Epithelial cell of proximal tubule (primary cell): ENCODE data around the gene MOG. TPM values are rescaled to one million over a fixed set of nuclear protein-coding genes. Genes with fewer than 3 reads are reported as not detected.

Experiments
- DNase-seq: peaks from one replicate; pipeline ENCODE4 v3.0.0-alpha.2; 2011; ENCODE audit warnings: low read depth
- H3K4me3 ChIP-seq: 2 replicates; pipeline ENCODE4 v1.5.1; 2011; ENCODE audit warnings: low read depth, mild to moderate bottlenecking, low read length
- total RNA-seq: library from RNA; depleted of rRNA; stranded (reverse); fragments of >200 nt; gene quantifications from 2 replicates; pipeline ENCODE4 v1.2.3, GENCODE V29; 2015
- TF ChIP-seq, protein P1 (sequence below): conservative IDR thresholded peaks from 2 replicates; pipeline ENCODE4 v1.5.1; 2012; ENCODE audit warnings: low read depth, mild to moderate bottlenecking, low read length

The MOG gene
- total RNA-seq, 1 donor from 2014 or later, result not detected

DNA sequence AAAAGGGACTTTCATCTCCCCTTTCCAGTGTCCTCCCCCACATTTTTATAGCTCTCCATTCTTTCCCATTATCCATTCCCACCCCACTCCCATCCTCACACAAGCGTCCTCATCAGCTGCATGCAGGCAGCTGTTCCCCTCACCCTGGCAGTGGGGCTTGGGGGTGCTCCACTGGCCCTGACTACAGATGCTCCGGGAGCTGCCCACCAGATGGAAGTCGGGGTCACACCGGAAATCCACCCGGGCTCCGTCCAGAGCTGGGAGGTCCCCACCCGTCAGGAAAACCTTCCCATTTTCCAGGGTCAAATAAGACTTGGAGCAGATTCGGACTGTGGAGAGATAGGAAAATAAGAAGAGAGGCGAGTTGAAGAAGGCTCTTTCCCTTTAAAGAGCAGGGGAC lies 26.6 kb upstream of the MOG start:
- H3K4me3 ChIP-seq, result no peak overlapping the region
- no peak for DNase-seq
- TF ChIP-seq, protein P1, sequence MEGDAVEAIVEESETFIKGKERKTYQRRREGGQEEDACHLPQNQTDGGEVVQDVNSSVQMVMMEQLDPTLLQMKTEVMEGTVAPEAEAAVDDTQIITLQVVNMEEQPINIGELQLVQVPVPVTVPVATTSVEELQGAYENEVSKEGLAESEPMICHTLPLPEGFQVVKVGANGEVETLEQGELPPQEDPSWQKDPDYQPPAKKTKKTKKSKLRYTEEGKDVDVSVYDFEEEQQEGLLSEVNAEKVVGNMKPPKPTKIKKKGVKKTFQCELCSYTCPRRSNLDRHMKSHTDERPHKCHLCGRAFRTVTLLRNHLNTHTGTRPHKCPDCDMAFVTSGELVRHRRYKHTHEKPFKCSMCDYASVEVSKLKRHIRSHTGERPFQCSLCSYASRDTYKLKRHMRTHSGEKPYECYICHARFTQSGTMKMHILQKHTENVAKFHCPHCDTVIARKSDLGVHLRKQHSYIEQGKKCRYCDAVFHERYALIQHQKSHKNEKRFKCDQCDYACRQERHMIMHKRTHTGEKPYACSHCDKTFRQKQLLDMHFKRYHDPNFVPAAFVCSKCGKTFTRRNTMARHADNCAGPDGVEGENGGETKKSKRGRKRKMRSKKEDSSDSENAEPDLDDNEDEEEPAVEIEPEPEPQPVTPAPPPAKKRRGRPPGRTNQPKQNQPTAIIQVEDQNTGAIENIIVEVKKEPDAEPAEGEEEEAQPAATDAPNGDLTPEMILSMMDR, result no peak

GRCh38 chr6:29631209-29631810 lies 25.6 kb upstream of the MOG start:
- TF ChIP-seq, protein P1, result no peak
- DNase-seq, result no peak
- H3K4me3 ChIP-seq, result no peak overlapping the region

DNA sequence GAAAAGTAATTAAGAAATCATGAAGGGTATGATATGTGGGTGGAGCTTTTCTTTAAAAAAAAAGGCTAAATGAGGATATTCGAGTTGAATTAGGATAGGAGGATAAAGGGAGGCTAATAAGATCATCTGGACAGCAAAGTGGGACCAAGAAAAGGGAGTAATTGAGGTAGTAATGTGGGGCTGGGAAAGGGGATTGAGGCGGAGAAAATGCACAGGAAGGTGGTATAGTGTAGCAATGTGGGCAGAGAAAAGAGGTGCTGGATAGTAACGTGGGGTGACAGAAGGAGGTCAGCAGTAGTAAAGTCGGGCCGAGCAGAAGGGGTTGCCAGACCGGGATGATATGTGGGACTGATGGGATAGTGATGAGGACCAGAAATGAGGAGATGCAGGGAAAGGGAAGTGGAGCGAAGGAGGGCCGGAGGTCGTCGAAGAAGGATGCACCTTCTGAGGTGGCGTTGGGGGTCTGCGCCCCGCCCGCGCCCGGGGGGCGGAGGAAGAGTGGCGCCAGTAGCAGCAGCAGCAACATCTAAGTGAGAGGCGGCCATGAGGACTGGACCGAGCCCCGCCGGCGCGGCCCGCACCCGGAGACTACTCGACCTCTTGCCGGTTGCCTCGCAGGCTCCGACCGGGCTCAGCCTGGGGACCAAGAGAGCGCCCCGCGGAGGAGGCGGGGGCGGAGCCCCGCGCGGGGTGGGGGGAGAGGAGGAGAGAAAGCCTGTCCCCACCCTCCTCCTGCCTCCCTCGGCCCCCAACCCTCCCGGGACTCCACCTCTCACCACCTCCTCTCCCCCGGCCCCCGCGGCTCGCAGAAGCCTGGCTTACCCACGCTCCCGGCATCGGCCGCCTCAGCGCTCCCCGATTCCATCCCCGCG lies 24.8 kb upstream of the MOG start:
- H3K4me3 ChIP-seq, result peak overlapping the region; percentile 75
- DNase-seq, result no peak
- TF ChIP-seq, protein P1, result no peak

DNA sequence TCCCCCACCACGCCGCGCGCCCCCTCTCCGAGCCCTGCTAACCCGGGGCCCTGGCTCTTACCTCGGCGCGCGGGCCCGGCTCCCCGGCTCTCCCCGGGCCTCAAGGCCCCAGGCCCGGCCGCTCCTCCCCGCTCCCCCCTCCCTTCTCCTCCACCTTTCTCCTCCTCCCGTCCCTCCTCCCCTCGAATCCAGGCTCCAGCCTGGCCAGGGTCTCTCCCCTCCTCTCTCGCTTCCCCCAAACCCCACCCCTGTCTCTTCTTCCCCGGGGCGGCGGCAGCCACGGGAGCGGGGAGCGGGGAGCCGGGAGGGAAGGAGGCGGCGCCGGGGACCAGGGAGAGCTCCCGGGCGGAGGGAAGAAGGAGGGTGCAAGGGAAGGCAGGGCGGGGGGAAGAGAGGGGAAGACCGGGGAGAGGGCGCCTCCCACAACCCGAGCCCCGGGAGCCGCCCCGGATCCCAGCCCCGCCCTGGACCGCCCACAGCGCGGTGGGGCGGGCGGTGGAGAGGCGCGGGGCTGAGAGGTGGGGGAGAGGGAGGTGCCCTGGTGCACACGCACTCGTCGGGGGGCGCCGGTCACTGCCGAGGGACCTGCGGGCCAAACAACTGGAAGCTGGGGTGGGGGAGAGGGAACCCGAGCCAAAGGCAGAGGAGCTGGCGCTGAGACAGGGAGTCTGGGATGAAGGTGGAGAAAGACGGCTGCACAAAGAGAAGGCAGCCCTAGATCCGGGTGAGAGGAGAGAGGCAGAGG lies 23.9 kb upstream of the MOG start, which contains the start of gene GABBR1:
Gene GABBR1, minus strand, starts transcription at position 395 of the 745 bp plus-strand sequence. CDS start 798 bp downstream, outside the sequence.
- DNase-seq, result no peak
- H3K4me3 ChIP-seq, result peak within 1 kb of the TSS; percentile 75
- TF ChIP-seq, protein P1, result no peak

- H3K4me3 ChIP-seq, result peak overlapping the region; percentile 75
- DNase-seq, result no peak
- TF ChIP-seq, protein P1, result no peak
Measured at GRCh38 chr6:29633534-29633905, 23.4 kb upstream of the MOG start.

DNA sequence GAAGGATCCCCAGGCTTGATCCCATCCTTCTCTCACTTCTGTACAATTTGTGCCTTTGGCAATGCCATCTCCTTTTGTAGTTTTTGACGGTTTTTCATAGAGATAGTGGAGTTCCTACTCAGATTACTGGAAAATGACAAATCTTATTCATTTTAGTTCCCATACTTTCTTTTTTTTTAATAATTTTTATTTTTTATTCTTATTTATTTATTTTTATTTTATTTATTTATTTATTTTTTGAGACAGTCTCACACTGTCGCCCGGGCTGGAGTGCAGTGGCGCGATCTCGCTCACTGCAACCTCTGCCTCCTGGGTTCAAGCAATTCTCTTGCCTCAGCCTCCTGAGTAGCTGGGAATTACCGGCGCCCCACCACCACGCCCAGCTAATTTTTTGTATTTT lies 19.6 kb upstream of the MOG start:
- H3K4me3 ChIP-seq, result no peak overlapping the region
- TF ChIP-seq, protein P1, result no peak
- DNase-seq, result no peak
